ENCODE results near the gene DMRTA2.

The DMRTA2 gene

GRCh38 chr1:50419907-50420677 lies 3.2 kb downstream of the DMRTA2 start:
- Histone ChIP-seq H3K4me3 (IDR thresholded peaks at IDR 0.05; ENCODE audit: insufficient read depth, low read depth, low read length) (no peak overlapping the region), H3K4me2 (no peak overlapping the region), H3K36me3 (ENCODE audit: insufficient read depth) (no peaks in the 10 kb centered on the region), H3K4me1 (ENCODE audit: low read depth, poor library complexity, severe bottlenecking) (no peaks in the 10 kb centered on the region), H3K9ac (no peak overlapping the region), H3K79me2 (ENCODE audit: insufficient read depth, low read depth) (no peaks in the 10 kb centered on the region), H3K27me3 (ENCODE audit: insufficient read depth, low read depth) (no peaks in the 10 kb centered on the region), H4K20me1 (ENCODE audit: insufficient read depth) (no peaks in the 10 kb centered on the region), H2AFZ (ENCODE audit: low read depth) (no peak overlapping the region), H3K27ac (no peak overlapping the region)
- no peak for TF ChIP-seq CTCF (conservative IDR thresholded peaks at IDR 0.05; ENCODE audit: low read depth, low read length)

GRCh38 chr1:50419192-50419906 lies 3.9 kb downstream of the DMRTA2 start:
- no peak for TF ChIP-seq CTCF (conservative IDR thresholded peaks at IDR 0.05; ENCODE audit: low read depth, low read length)
- Histone ChIP-seq H2AFZ (ENCODE audit: low read depth) (no peak overlapping the region), H3K27ac (no peak overlapping the region), H3K4me1 (ENCODE audit: low read depth, poor library complexity, severe bottlenecking) (no peaks in the 10 kb centered on the region), H3K4me2 (no peak overlapping the region), H3K4me3 (IDR thresholded peaks at IDR 0.05; ENCODE audit: insufficient read depth, low read depth, low read length) (no peak overlapping the region), H3K79me2 (ENCODE audit: insufficient read depth, low read depth) (no peaks in the 10 kb centered on the region), H4K20me1 (ENCODE audit: insufficient read depth) (no peaks in the 10 kb centered on the region), H3K9ac (no peak overlapping the region), H3K27me3 (ENCODE audit: insufficient read depth, low read depth) (no peaks in the 10 kb centered on the region), H3K36me3 (ENCODE audit: insufficient read depth) (no peaks in the 10 kb centered on the region)

- no peak overlapping the region for H3K4me2 ChIP-seq
- no peak overlapping the region for H3K4me3 ChIP-seq (IDR thresholded peaks at IDR 0.05; ENCODE audit: insufficient read depth, low read depth, low read length)
- H3K79me2 ChIP-seq (ENCODE audit: insufficient read depth, low read depth), result no peaks in the 10 kb centered on the region
- no peaks in the 10 kb centered on the region for H4K20me1 ChIP-seq (ENCODE audit: insufficient read depth)
- no peak overlapping the region for H3K9ac ChIP-seq
- H3K36me3 ChIP-seq (ENCODE audit: insufficient read depth), result no peaks in the 10 kb centered on the region
- H3K4me1 ChIP-seq (ENCODE audit: low read depth, poor library complexity, severe bottlenecking), result no peaks in the 10 kb centered on the region
- H3K27ac ChIP-seq, result no peak overlapping the region
- no peak for TF ChIP-seq CTCF (conservative IDR thresholded peaks at IDR 0.05; ENCODE audit: low read depth, low read length)
- no peaks in the 10 kb centered on the region for H3K27me3 ChIP-seq (ENCODE audit: insufficient read depth, low read depth)
- H2AFZ ChIP-seq (ENCODE audit: low read depth), result no peak overlapping the region
These were observed 4.6 kb downstream of the DMRTA2 start for GRCh38 chr1:50418600-50419109.

- H2AFZ ChIP-seq (ENCODE audit: low read depth), result no peak overlapping the region
- H3K4me3 ChIP-seq (IDR thresholded peaks at IDR 0.05; ENCODE audit: insufficient read depth, low read depth, low read length), result no peak overlapping the region
- TF ChIP-seq CTCF (conservative IDR thresholded peaks at IDR 0.05; ENCODE audit: low read depth, low read length), result no peak
- no peak overlapping the region for H3K27ac ChIP-seq
- H3K4me2 ChIP-seq, result no peak overlapping the region
- H3K36me3 ChIP-seq (ENCODE audit: insufficient read depth), result no peaks in the 10 kb centered on the region
- H3K4me1 ChIP-seq (ENCODE audit: low read depth, poor library complexity, severe bottlenecking), result no peaks in the 10 kb centered on the region
- no peak overlapping the region for H3K9ac ChIP-seq
- no peaks in the 10 kb centered on the region for H4K20me1 ChIP-seq (ENCODE audit: insufficient read depth)
- H3K27me3 ChIP-seq (ENCODE audit: insufficient read depth, low read depth), result no peaks in the 10 kb centered on the region
- no peaks in the 10 kb centered on the region for H3K79me2 ChIP-seq (ENCODE audit: insufficient read depth, low read depth)
These were observed 5.2 kb downstream of the DMRTA2 start for GRCh38 chr1:50417946-50418599.
